ENCODE measurements around the gene LRP1B.

Gene LRP1B

GRCh38 chr2:140648393-140648792, 1482.4 kb downstream of the LRP1B start:
- Histone ChIP-seq H3K36me3 (no peaks in the 10 kb centered on the region), H3K4me1 (ENCODE audit: control insufficient read depth in 1 of 2, insufficient read depth in 1 of 2, low read depth in 1 of 2, low read length in 1 of 2) (no peaks in the 10 kb centered on the region), H3K27me3 (no peaks in the 10 kb centered on the region), H3K27ac (no peak overlapping the region), H3K4me3 (ENCODE audit: low read depth in 1 of 2, low read length in 1 of 2) (no peak overlapping the region), H3K9me3 (no peaks in the 10 kb centered on the region)
- TF ChIP-seq CTCF (IDR thresholded peaks at IDR 0.05), result no peak

GRCh38 chr2:140643761-140644187, 1487.0 kb downstream of the LRP1B start:
- no peaks in the 10 kb centered on the region for H3K36me3 ChIP-seq
- H3K4me1 ChIP-seq (ENCODE audit: control insufficient read depth in 1 of 2, insufficient read depth in 1 of 2, low read depth in 1 of 2, low read length in 1 of 2), result no peaks in the 10 kb centered on the region
- no peak for TF ChIP-seq CTCF (IDR thresholded peaks at IDR 0.05)
- no peak overlapping the region for H3K4me3 ChIP-seq (ENCODE audit: low read depth in 1 of 2, low read length in 1 of 2)
- H3K27me3 ChIP-seq, result no peaks in the 10 kb centered on the region
- no peak overlapping the region for H3K27ac ChIP-seq
- H3K9me3 ChIP-seq, result no peaks in the 10 kb centered on the region

DNA sequence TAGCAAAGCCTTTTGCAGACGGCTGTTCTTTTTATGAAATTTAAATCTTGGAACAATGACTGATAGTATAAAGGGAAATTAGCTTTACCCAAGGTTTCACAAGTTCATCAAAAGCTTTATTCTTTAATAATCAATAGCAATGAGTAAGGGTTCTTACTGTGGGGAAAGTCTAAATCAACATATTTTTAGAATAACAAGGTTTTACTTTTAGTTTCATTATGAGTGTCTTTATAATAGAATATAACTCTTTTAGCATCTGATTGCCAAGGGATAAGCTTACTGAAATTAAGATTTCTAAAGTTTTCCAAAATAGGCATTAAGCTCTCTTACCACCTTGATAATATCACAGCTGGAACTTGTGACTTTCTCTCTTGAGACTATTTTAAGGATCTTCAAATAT, 1489.7 kb downstream of the LRP1B start:
- no peak for TF ChIP-seq CTCF (IDR thresholded peaks at IDR 0.05)
- H3K9me3 ChIP-seq, result no peaks in the 10 kb centered on the region
- H3K27me3 ChIP-seq, result no peaks in the 10 kb centered on the region
- H3K4me3 ChIP-seq (ENCODE audit: low read depth in 1 of 2, low read length in 1 of 2), result no peak overlapping the region
- no peak overlapping the region for H3K27ac ChIP-seq
- H3K36me3 ChIP-seq, result no peaks in the 10 kb centered on the region
- H3K4me1 ChIP-seq (ENCODE audit: control insufficient read depth in 1 of 2, insufficient read depth in 1 of 2, low read depth in 1 of 2, low read length in 1 of 2), result no peaks in the 10 kb centered on the region

DNA sequence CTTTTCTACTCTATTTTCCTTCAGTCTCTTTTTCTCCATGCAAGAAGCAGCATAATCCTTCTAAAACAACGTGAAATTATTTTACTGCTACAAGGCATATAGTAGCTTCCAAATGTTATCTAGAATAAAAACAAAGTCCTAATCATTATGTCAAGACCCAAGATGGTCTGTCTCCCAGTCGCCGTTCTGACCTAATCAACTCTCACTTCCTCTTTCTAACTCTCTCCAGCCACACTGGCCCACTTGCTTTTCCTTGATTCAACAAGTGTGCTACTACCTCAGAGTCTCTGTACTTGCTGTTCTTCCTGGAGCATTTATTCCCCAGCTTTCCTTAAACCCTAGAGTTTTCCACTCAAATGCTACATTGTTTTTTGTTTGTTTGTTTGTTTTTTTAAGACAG, 1491.2 kb downstream of the LRP1B start:
- no peak overlapping the region for H3K4me3 ChIP-seq (ENCODE audit: low read depth in 1 of 2, low read length in 1 of 2)
- H3K4me1 ChIP-seq (ENCODE audit: control insufficient read depth in 1 of 2, insufficient read depth in 1 of 2, low read depth in 1 of 2, low read length in 1 of 2), result no peaks in the 10 kb centered on the region
- no peaks in the 10 kb centered on the region for H3K36me3 ChIP-seq
- no peak for TF ChIP-seq CTCF (IDR thresholded peaks at IDR 0.05)
- no peaks in the 10 kb centered on the region for H3K9me3 ChIP-seq
- H3K27me3 ChIP-seq, result no peaks in the 10 kb centered on the region
- H3K27ac ChIP-seq, result no peak overlapping the region

DNA sequence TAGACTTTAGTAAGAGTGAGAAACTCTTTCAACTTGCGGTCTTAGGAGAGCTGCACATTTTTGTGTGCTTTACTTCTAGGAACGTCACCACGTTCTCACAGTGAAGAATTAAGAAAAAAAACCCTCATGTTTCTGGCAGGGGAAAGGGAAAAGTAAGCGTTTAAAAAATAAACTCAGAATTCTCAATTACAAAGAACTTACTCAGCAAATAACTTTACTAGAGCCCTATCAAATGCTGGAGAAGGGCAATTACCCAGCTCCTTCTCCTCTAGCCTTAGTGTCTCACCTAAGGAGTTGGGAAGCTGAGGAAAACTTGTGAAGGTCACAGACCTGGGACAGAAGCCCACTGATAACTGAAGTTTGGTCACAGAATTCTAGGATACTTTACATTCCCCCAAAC, 1500.3 kb downstream of the LRP1B start:
- H3K27ac ChIP-seq, result no peak overlapping the region
- no peak overlapping the region for H3K4me3 ChIP-seq (ENCODE audit: low read depth in 1 of 2, low read length in 1 of 2)
- no peaks in the 10 kb centered on the region for H3K4me1 ChIP-seq (ENCODE audit: control insufficient read depth in 1 of 2, insufficient read depth in 1 of 2, low read depth in 1 of 2, low read length in 1 of 2)
- no peaks in the 10 kb centered on the region for H3K27me3 ChIP-seq
- H3K9me3 ChIP-seq, result no peaks in the 10 kb centered on the region
- no peak for TF ChIP-seq CTCF (IDR thresholded peaks at IDR 0.05)
- H3K36me3 ChIP-seq, result no peaks in the 10 kb centered on the region

DNA sequence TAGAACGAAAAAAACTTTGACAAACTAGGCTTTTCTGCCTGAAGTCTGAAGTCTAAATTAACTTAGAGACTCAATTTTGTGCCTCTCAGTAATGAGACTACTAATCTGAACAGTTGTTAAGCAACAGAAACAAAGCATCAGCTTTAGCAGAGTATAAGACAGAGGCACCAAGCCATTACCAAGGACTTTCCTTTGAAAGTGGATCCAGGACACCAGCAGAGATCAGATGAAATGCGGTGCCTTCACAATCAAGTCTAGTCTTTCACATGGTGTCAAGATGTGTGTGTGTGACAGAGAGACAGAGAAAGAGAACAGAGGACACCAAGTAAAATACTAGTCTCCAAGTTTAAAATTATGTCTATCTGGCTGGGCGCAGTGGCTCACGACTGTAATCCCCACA, 1502.9 kb downstream of the LRP1B start:
- no peaks in the 10 kb centered on the region for H3K9me3 ChIP-seq

More for the DNA sequence above, 1502.9 kb downstream of the LRP1B start:
- Histone ChIP-seq H3K27ac (no peak overlapping the region), H3K4me3 (ENCODE audit: low read depth in 1 of 2, low read length in 1 of 2) (no peak overlapping the region), H3K27me3 (no peaks in the 10 kb centered on the region), H3K4me1 (ENCODE audit: control insufficient read depth in 1 of 2, insufficient read depth in 1 of 2, low read depth in 1 of 2, low read length in 1 of 2) (no peaks in the 10 kb centered on the region), H3K36me3 (no peaks in the 10 kb centered on the region)
- no peak for TF ChIP-seq CTCF (IDR thresholded peaks at IDR 0.05)

All from neutrophil (primary cell).